C4-2B (cell line): Measurements from ENCODE around the gene SHF.

Experiments
- ZFX ChIP-seq: fragments of 450-650 bp; IDR thresholded peaks from 2 replicates; pipeline ENCODE4 v1.6.1; 2017
- TF ChIP-seq, protein P1 (sequence below): fragments of 450-650 bp; conservative IDR thresholded peaks from 2 replicates; pipeline ENCODE4 v1.5.1; 2017; ENCODE audit warnings: mild to moderate bottlenecking

- TF ChIP-seq, protein P1, sequence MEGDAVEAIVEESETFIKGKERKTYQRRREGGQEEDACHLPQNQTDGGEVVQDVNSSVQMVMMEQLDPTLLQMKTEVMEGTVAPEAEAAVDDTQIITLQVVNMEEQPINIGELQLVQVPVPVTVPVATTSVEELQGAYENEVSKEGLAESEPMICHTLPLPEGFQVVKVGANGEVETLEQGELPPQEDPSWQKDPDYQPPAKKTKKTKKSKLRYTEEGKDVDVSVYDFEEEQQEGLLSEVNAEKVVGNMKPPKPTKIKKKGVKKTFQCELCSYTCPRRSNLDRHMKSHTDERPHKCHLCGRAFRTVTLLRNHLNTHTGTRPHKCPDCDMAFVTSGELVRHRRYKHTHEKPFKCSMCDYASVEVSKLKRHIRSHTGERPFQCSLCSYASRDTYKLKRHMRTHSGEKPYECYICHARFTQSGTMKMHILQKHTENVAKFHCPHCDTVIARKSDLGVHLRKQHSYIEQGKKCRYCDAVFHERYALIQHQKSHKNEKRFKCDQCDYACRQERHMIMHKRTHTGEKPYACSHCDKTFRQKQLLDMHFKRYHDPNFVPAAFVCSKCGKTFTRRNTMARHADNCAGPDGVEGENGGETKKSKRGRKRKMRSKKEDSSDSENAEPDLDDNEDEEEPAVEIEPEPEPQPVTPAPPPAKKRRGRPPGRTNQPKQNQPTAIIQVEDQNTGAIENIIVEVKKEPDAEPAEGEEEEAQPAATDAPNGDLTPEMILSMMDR, result no peak
- TF ChIP-seq ZFX, result no peak
Observed at GRCh38 chr15:45146405-45146804, 41.4 kb downstream of the SHF start.
